Esophagus mucosa (tissue), 1 donor: ENCODE results near the gene MAGEA8. TPM values are rescaled to one million over a fixed set of nuclear protein-coding genes. Genes with fewer than 3 reads are reported as not detected.
A peak's percentile ranks its signal among the peaks of the same experiment; 100 is the strongest.
"Not testable (repeated sequence)": the region's sequence is repeated elsewhere in the genome, so short reads cannot be mapped to it uniquely, and the experiment has no call there.

Source experiments
- ATAC-seq: fragments of 200-7000 bp; cut with Tn5 transposase; one replicate; pipeline ENCODE4 v1.9.1; 2020
- total RNA-seq: library from RNA; stranded (reverse); gene quantifications from one replicate; pipeline ENCODE4 v1.2.4, GENCODE V29; 2023
- donor health status: DM: yes; HTN: yes; CAD: no.

MAGEA8 gene
- not detected for total RNA-seq

GRCh38 chrX:149881081-149881711 is at the start of gene MAGEA8:
Gene MAGEA8 (plus strand): TSS chrX:149881183. CDS start chrX:149884273, 3,090 bp downstream.
- no peak for ATAC-seq

GRCh38 chrX:149831473-149831872 is 49.5 kb upstream of the MAGEA8 start:
- no peak for ATAC-seq

GRCh38 chrX:149836728-149837127 is 44.3 kb upstream of the MAGEA8 start:
- not testable (repeated sequence) for ATAC-seq

- ATAC-seq: no peak
Measured at GRCh38 chrX:149837167-149837566, 43.8 kb upstream of the MAGEA8 start.

- ATAC-seq: no peak
Measured at GRCh38 chrX:149837639-149838038, 43.3 kb upstream of the MAGEA8 start.

- ATAC-seq: no peak
Measured at GRCh38 chrX:149841929-149842328, 39.1 kb upstream of the MAGEA8 start.

- ATAC-seq: peak; percentile 75
Measured at GRCh38 chrX:149845385-149845784, 35.6 kb upstream of the MAGEA8 start.

GRCh38 chrX:149846789-149847188 is 34.2 kb upstream of the MAGEA8 start:
- ATAC-seq: no peak

GRCh38 chrX:149848855-149849254 is 32.1 kb upstream of the MAGEA8 start:
- ATAC-seq: no peak

- no peak for ATAC-seq
Measured at GRCh38 chrX:149849787-149850186, 31.2 kb upstream of the MAGEA8 start.

GRCh38 chrX:149851864-149852263 is 29.1 kb upstream of the MAGEA8 start:
- ATAC-seq: no peak

GRCh38 chrX:149853925-149854324 is 27.1 kb upstream of the MAGEA8 start:
- no peak for ATAC-seq

- no peak for ATAC-seq
Measured at GRCh38 chrX:149858592-149858991, 22.4 kb upstream of the MAGEA8 start.

GRCh38 chrX:149860445-149860844 is 20.5 kb upstream of the MAGEA8 start:
- no peak for ATAC-seq

- ATAC-seq: no peak
Measured at GRCh38 chrX:149865390-149865789, 15.6 kb upstream of the MAGEA8 start.

GRCh38 chrX:149867488-149867887 is 13.5 kb upstream of the MAGEA8 start:
- ATAC-seq: no peak

- no peak for ATAC-seq
Measured at GRCh38 chrX:149870840-149871239, 10.1 kb upstream of the MAGEA8 start.

- no peak for ATAC-seq
Measured at GRCh38 chrX:149871433-149871832, 9.6 kb upstream of the MAGEA8 start.

- peak; percentile 59 for ATAC-seq
Measured at GRCh38 chrX:149871940-149872339, 9.0 kb upstream of the MAGEA8 start.

GRCh38 chrX:149877157-149877556 is 3.8 kb upstream of the MAGEA8 start:
- no peak for ATAC-seq

GRCh38 chrX:149877636-149878035 is 3.3 kb upstream of the MAGEA8 start:
- no peak for ATAC-seq

GRCh38 chrX:149890828-149891227 is 9.8 kb downstream of the MAGEA8 start:
- ATAC-seq: not testable (repeated sequence)

- no peak for ATAC-seq
Measured at GRCh38 chrX:149898554-149898953, 17.6 kb downstream of the MAGEA8 start.

GRCh38 chrX:149903889-149904748 is 23.1 kb downstream of the MAGEA8 start:
- ATAC-seq: no peak
